Measurements from ENCODE around the gene DOLPP1.
"Not testable (repeated sequence)": the region's sequence is repeated elsewhere in the genome, so short reads cannot be mapped to it uniquely, and the experiment has no call there.

The DOLPP1 gene

DNA sequence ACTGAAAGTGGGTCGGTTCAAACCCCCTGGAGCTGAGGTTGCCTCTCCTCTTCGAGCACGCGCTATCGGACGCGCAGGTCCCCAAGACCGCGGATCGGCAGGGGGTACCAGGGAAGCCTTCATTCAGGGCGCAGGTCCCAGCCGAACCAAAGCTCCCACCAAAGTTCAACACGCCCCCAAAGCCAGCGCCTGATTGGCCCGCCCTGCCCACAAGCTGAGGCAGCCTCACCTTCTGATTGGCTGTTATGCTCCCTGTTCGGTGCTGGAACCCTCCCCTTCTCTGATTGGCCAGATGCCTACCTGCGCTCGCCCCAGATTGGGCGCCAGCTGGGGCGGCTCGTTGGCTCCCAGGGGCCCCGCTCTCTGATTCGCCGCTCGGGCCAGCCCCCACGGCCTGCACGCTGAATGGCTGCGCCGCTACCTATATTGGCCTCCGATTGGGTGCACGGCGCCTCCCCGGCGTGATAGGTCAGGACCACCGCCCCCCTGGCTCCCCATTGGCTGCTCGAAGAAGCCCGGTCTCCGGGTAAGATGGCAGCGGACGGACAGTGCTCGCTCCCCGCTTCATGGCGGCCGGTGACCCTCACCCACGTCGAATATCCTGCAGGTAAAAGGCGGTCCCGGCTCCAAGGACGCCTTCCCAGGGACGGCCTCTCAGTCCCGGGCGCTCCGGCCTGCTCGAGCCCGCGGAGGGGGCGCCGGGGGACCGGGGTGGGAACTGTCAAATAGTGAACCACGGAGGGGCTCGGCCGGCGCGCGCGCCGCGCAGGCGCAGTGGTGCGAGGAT is at the start of gene DOLPP1:
DOLPP1 (plus strand) TSS at position 511 of the 787 bp plus-strand sequence; CDS start at position 532, 21 bp downstream.
- peak; percentile 97 to 98 for DNase-seq (ENCODE audit: low read depth in 2 of 2)

- DNase-seq (ENCODE audit: low read depth in 2 of 2) = no peak
These were observed 49.4 kb upstream of the DOLPP1 start for GRCh38 chr9:129031514-129031913.

DNA sequence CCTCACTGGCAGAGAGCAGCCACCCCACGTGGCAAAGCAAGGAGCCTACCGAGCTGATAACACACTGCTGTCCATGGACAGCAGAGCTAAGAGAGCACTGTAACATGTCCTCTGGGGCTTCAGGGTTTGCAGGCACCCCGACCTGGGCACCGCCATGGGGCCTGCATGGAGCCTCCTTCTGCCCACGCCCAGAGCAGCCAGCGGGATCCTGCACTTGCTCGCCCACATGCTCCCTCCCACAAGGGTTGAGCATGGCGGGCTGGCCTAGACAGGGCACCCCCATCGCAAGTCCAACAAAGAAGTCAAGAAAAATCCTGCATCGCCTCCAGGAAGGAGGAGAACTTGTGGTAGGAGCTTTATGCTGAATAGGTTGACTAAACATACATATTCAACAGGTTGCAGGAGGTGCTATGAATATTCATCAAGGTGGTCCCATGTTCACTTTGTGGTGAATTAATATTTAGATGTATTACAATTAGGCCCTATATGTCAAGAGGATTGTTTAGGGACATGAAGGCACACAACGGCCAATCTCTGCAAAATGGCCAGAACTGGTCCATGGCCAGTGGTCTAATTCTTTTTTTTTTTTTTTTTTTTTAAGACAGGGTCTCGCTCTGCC is 48.3 kb upstream of the DOLPP1 start:
- DNase-seq (ENCODE audit: low read depth in 2 of 2) = no peak

DNA sequence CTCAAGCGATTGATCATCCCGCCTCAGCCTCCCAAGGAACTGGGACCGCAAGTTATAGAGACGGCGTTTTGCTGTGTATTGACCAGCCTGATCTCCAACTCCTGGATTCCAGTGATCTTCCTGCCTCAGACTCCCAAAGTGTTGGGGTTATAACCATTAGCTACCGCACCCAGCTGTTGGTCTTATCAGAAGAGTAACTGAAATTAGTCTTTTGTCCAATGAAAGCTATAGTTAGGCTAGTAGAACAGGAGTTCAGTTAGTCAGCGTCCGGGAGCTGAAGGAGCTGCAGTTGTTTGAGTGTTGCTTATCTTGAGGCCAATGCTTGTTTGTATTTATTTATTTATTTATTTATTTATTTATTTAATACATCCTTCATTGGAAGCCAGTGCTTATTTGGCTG is 47.7 kb upstream of the DOLPP1 start:
- DNase-seq (ENCODE audit: low read depth in 2 of 2) = no peak

DNA sequence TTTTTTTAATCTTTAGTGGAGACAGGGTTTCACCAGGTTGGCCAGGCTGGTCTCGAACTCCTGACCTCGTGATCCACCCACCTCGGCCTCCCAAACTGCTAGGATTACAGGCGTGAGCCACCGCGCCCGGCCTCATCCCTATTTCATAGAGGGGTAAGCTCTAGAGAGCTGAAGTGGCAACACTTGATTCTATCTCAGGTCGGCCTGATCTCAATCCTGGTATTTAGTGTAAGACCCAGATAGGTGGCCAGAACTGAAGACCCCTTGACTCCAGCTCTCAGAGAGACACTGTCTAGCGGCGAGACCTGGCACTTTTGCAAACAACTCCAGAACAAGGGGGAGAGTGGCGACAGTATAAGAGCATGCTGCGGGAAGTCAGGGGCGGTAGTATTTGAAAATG is 45.1 kb upstream of the DOLPP1 start:
- DNase-seq (ENCODE audit: low read depth in 2 of 2) = not testable (repeated sequence)

- DNase-seq (ENCODE audit: low read depth in 2 of 2) = peak; percentile 83 to 93
These were observed 44.5 kb upstream of the DOLPP1 start, which contains the start of gene MIGA2 for GRCh38 chr9:129036241-129036922. TSS of gene MIGA2 (plus strand) at chr9:129036626. CDS start at chr9:129040595, 3,969 bp downstream.

DNA sequence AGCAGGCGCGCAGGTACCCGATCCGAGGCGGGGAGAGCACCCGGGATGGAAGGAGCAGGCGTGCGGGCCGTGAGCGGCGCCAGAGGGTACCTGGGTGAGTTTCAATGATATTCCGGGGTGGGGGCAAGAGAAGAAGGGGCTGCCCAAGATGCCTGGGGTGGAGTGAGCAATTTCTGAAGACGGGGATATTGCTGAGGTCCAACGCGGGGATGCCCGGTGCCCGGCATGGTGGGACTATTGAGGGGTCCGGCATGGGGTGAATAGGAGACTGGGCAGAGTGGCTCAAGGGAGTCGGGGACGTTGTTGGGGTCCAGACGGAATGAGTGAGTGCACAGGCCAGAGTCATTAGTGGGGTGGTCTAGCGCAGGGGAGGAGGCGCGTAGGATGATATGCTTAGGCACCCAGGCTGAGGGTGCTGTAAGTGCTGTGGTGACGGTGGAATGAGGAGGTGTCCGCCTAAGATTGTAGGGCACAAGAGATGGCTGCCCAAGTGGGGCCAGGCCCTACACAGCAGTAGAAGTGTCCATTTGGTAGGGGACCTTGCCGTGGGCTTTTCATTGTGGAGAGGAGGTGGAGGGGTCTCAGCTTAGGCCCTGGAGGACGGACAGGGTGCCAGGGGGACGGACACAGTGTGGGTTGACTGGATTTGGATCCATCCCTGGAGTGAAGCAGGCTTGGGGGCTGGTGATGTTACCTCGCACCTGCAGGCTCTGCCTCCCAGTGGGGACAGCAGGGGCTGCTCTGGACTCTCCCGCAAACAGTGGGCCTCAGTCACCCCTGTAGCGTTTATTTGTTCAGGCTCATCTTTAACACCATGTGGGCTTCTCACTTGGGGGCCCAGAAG is 43.8 kb upstream of the DOLPP1 start:
- no peak for DNase-seq (ENCODE audit: low read depth in 2 of 2)

GRCh38 chr9:129037767-129038098 is 43.2 kb upstream of the DOLPP1 start:
- DNase-seq (ENCODE audit: low read depth in 2 of 2) = no peak

- DNase-seq (ENCODE audit: low read depth in 2 of 2) = no peak
These were observed 42.6 kb upstream of the DOLPP1 start for GRCh38 chr9:129038109-129038852.

- no peak for DNase-seq (ENCODE audit: low read depth in 2 of 2)
These were observed 40.7 kb upstream of the DOLPP1 start for GRCh38 chr9:129040113-129040643.

- no peak for DNase-seq (ENCODE audit: low read depth in 2 of 2)
These were observed 38.9 kb upstream of the DOLPP1 start for GRCh38 chr9:129042016-129042415.

- no peak for DNase-seq (ENCODE audit: low read depth in 2 of 2)
These were observed 28.3 kb upstream of the DOLPP1 start for GRCh38 chr9:129052592-129052991.

GRCh38 chr9:129053020-129053419 is 27.9 kb upstream of the DOLPP1 start:
- no peak for DNase-seq (ENCODE audit: low read depth in 2 of 2)

GRCh38 chr9:129054163-129054851 is 26.6 kb upstream of the DOLPP1 start:
- DNase-seq (ENCODE audit: low read depth in 2 of 2) = no peak

DNA sequence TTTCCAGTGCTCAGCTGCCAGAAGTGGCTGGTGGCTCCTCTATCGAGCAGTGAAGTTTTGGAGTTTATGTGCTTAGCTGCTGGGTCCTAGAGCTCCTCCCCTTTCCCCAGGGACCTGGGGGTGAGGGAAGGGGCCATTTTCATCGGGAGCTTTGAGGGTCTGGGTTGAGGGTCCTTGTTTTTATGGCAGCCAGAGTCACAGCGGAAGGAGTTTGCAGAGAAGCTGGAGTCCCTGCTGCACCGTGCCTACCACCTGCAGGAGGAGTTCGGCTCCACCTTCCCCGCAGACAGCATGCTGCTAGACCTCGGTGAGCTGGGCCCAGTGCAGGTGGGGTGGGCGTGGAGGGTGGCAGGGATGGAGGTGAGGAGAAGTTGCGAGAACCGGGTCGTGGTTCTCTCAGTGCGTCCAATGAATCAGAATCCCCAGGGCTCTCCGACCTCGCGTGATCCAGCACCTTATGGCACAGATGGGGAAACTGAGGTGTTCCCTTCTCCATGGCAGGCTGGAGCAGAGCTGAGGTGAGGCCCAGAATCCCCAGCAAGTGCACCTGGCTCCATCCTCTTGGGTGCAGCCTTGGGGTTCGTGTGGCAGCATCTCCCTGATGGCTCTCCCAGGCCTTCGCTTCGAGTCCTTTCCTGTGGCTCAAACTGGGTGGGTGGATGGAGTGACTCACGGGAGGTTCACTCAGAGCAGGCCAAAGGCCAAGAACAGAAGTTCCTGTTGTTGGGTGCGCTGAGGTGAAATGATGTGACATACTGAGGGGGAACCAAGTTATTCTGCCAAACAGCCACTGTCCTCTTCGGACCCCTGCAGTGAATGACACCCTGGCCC is 21.7 kb upstream of the DOLPP1 start:
- no peak for DNase-seq (ENCODE audit: low read depth in 2 of 2)

DNA sequence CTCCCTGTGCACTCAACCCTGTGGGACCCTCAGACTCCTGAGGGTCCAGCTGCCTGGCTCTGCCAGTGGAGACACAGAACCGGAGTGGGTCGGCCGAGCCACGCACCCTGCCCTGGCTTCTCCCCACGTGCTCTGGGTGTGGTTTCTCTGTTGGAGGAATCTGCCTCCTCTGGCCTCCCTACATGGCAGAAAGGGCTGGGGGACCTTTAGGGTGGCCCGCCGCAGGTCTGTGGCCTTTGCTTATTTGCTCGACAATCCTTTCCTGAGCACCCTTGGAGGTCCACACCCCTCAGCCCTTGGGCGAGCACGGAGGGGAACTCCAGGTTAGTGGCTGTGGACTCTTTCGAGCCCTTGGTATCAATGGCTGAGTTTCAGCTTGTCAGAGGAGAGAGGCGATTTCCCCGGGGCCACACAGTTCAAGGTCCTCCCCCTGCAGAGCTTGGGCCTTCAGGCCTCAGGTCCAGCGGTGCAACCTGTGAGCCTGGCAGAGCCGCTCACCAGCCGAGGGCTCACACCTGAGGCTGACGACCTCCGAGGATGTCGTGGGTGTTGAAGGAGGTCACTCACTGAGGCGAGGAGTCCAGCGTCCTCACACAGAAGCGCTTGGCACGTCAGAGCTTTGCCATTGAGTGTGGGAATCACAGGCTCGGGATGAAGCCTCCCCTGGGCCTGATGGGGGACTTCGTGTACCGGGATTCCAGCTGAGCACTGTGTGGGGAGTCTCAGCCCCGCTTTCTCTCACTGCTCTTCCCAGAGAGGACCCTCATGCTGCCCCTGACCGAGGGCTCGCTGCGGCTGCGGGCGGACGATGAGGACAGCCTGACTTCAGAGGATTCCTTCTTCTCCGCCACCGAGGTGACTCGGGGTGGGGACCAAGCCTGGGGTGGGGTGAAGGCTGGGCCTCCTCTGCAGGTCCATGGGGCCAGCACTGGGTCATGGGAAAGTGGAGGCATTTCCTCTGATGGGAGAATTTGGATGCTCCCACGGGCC is 20.8 kb upstream of the DOLPP1 start:
- DNase-seq (ENCODE audit: low read depth in 2 of 2) = no peak

GRCh38 chr9:129060991-129061390 is 19.9 kb upstream of the DOLPP1 start:
- DNase-seq (ENCODE audit: low read depth in 2 of 2) = no peak

DNA sequence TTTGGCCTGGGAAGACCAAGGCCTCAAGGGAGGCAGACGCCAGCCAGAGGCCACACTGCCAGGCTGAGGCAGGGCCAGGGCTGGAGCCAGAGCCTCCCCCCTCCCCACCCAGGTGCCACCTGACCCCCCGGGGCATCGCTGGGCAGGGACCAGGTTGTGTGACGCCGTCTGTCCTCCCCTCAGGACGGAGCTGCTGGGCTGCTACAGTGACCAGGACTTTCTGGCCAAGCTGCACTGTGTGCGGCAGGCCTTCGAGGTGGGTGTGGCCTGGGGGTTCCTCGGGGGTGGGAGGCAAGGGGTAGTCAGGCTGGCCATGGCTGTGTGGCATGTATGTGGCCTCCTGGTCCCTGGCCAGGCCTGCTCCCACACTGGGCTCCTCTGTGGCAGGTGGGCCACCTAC is 17.9 kb upstream of the DOLPP1 start:
- no peak for DNase-seq (ENCODE audit: low read depth in 2 of 2)
